ENCODE measurements around the gene HOXA7. TPM values are rescaled to one million over a fixed set of nuclear protein-coding genes. Genes with fewer than 3 reads are reported as not detected.

Gene HOXA7
- total RNA-seq, 2 donors from 2014 or later, result 0.26 to 0.66 TPM

DNA sequence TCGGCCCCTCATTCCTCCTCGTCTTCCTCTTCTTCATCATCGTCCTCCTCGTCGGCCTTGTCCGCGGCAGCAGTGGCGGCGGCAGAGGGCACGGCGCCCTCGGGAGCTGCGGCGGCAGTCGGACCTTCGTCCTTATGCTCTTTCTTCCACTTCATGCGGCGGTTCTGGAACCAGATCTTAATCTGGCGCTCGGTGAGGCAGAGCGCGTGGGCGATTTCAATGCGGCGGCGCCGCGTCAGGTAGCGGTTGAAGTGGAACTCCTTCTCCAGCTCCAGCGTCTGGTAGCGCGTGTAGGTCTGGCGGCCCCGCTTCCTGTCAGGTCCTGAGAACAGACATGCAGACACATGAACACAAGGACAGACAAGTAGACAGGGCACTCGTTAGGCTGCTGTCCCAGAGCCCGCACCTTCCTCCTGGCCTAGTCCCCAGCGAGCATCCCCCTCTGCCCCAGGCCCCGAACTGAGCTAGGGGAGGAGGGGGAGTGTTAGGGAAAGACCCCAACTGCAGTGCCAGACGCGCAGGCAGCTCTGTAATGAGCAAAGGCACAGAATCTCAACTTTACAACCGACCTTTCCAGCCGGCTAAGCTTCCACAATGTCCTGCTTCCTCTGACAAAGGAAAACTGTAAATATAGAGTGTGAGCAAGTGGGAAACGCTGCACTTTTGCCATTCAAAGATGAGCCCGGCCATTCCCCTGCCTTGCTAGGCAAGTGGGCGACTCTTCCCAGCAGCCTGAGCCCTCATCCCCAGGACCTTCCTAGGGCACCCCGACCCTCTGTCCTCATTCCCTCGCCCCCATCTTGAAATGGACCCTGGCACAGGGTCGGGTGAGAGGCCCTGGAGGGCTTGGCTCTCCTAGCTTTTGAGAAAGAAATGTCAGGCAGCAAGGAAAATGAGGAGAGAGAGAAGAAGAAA, 1.3 kb downstream of the HOXA7 start:
- intact Hi-C loops (cut with DNase I), result no loop called here
- WGBS, 2 donors, result 7% methylated on average over 34 to 48 of the region's 48 CpGs

GRCh38 chr7:27154369-27154768, 2.1 kb downstream of the HOXA7 start:
- peak in 2 of 4 donors; percentile 1 to 7 for DNase-seq
- ATAC-seq, result no peak
- Histone ChIP-seq H3K27me3 (peaks cover 0 to 70% of the 10 kb centered on the region in 2 donors), H3K27ac (no peak overlapping the region), H3K4me1 (peaks cover 32% of the 10 kb centered on the region), H3K36me3 (replicated peaks in 1 of 2; ENCODE audit: insufficient read depth in 1 of 2, low read depth in 2 of 2) (no peaks in the 10 kb centered on the region), H3K9me3 (no peaks in the 10 kb centered on the region), H3K4me3 (no peak overlapping the region)
- intact Hi-C loops (cut with DNase I), result no loop called here
- TF ChIP-seq, protein P1, sequence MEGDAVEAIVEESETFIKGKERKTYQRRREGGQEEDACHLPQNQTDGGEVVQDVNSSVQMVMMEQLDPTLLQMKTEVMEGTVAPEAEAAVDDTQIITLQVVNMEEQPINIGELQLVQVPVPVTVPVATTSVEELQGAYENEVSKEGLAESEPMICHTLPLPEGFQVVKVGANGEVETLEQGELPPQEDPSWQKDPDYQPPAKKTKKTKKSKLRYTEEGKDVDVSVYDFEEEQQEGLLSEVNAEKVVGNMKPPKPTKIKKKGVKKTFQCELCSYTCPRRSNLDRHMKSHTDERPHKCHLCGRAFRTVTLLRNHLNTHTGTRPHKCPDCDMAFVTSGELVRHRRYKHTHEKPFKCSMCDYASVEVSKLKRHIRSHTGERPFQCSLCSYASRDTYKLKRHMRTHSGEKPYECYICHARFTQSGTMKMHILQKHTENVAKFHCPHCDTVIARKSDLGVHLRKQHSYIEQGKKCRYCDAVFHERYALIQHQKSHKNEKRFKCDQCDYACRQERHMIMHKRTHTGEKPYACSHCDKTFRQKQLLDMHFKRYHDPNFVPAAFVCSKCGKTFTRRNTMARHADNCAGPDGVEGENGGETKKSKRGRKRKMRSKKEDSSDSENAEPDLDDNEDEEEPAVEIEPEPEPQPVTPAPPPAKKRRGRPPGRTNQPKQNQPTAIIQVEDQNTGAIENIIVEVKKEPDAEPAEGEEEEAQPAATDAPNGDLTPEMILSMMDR (IDR thresholded peaks at IDR 0.05), result no peak
- TF ChIP-seq POLR2A (IDR thresholded peaks at IDR 0.05), result no peak
- 26 to 28% methylated on average over 10 of the region's 10 CpGs for WGBS, 2 donors

More for the DNA sequence above, 1.3 kb downstream of the HOXA7 start:
- no peak overlapping the region for H3K4me3 ChIP-seq
- H3K27ac ChIP-seq, result no peak overlapping the region
- ATAC-seq (no peak), DNase-seq (peak in 2 of 4 donors; percentile 1 to 6)
- no peaks in the 10 kb centered on the region for H3K9me3 ChIP-seq
- no peaks in the 10 kb centered on the region for H3K36me3 ChIP-seq (replicated peaks in 1 of 2; ENCODE audit: insufficient read depth in 1 of 2, low read depth in 2 of 2)
- TF ChIP-seq, protein P1 (IDR thresholded peaks at IDR 0.05), result no peak
- TF ChIP-seq POLR2A (IDR thresholded peaks at IDR 0.05), result no peak
- H3K4me1 ChIP-seq, result peaks cover 36% of the 10 kb centered on the region
- H3K27me3 ChIP-seq, result peaks cover 0 to 75% of the 10 kb centered on the region in 2 donors

- TF ChIP-seq POLR2A (IDR thresholded peaks at IDR 0.05), result no peak
- TF ChIP-seq, protein P1 (IDR thresholded peaks at IDR 0.05), result no peak
- no peak overlapping the region for H3K4me3 ChIP-seq
- no peaks in the 10 kb centered on the region for H3K36me3 ChIP-seq (replicated peaks in 1 of 2; ENCODE audit: insufficient read depth in 1 of 2, low read depth in 2 of 2)
- DNase-seq, result no peak
- no peaks in the 10 kb centered on the region for H3K9me3 ChIP-seq
- H3K4me1 ChIP-seq, result peaks cover 34% of the 10 kb centered on the region
- peaks cover 0 to 70% of the 10 kb centered on the region in 2 donors for H3K27me3 ChIP-seq
- no peak overlapping the region for H3K27ac ChIP-seq
- intact Hi-C loops (cut with DNase I), result no loop called here
- no peak for ATAC-seq
- WGBS, 2 donors, result 31 to 32% methylated on average over 3 of the region's 3 CpGs
Observed at GRCh38 chr7:27153526-27153925, 2.9 kb downstream of the HOXA7 start.

DNA sequence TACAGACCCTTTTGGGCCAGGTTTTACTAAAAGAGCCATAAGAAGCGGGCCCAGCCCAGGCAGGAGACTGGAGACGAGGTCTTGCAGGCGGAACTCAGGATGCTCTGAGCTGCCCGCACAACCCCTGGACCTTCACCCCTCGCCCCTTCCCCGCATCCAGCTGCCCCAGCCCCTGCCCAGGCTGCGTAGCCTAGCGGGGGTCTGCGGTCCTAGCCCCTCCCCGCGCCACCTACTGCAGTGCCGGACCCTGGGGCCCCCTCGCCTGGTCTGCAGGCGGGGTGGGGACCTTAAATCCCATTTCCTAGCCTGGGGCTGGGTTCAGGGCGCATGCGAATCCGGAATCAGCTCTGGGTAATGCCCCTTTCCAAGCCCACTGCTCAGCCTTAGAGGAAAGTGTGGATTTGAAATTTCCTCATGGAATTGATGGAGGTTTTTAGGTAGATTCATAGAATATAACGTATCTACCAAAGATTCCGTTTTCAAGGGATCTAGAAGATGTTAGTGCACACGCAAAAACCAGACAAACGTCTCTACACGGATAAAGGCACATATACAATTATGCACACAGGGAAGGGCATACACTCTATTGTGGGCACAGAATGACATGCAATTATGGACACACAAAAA, 3.5 kb downstream of the HOXA7 start:
- Histone ChIP-seq H3K4me1 (peaks cover 40% of the 10 kb centered on the region), H3K27ac (no peak overlapping the region), H3K4me3 (no peak overlapping the region), H3K9me3 (no peaks in the 10 kb centered on the region), H3K27me3 (peaks cover 0 to 71% of the 10 kb centered on the region in 2 donors), H3K36me3 (replicated peaks in 1 of 2; ENCODE audit: insufficient read depth in 1 of 2, low read depth in 2 of 2) (no peaks in the 10 kb centered on the region)
- no peak for DNase-seq
- TF ChIP-seq, protein P1 (IDR thresholded peaks at IDR 0.05), result no peak
- TF ChIP-seq POLR2A (IDR thresholded peaks at IDR 0.05), result no peak
- ATAC-seq, result no peak
- intact Hi-C loops (cut with DNase I), result no loop called here
- WGBS, 2 donors, result 13 to 16% methylated on average over 14 to 22 of the region's 22 CpGs
